Measurements from ENCODE around the gene RAB14. TPM values are rescaled to one million over a fixed set of nuclear protein-coding genes. Genes with fewer than 3 reads are reported as not detected.

RAB14 gene
- total RNA-seq, 2 donors from 2014 or later = 13.5 to 21.8 TPM

DNA sequence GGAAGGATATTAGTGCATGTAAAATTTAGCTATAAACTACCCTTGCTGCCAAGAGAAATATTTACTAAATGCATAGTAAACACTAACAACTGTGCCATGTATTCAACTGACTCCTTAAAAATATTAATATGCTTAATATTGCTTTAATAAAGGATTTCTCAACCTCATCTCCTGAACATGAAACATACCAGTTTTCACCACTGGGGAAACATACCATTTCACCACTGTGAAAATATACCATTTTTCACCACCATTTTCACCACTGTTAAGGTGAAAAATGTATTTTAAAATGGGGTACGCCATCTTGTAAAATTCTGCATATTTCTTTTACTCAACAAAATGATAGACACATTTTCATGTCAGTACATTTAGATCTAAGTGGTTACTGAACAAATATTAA is 4.5 kb downstream of the RAB14 start:
- intact Hi-C loops (cut with DNase I) = no loop called here
- Histone ChIP-seq H3K36me3 (replicated peaks in 1 of 2; ENCODE audit: insufficient read depth in 1 of 2, low read depth in 2 of 2) (no peaks in the 10 kb centered on the region), H3K4me1 (peaks cover 71% of the 10 kb centered on the region), H3K27ac (no peak overlapping the region), H3K9me3 (no peaks in the 10 kb centered on the region), H3K27me3 (no peaks in the 10 kb centered on the region), H3K4me3 (no peak overlapping the region)
- TF ChIP-seq, protein P1, sequence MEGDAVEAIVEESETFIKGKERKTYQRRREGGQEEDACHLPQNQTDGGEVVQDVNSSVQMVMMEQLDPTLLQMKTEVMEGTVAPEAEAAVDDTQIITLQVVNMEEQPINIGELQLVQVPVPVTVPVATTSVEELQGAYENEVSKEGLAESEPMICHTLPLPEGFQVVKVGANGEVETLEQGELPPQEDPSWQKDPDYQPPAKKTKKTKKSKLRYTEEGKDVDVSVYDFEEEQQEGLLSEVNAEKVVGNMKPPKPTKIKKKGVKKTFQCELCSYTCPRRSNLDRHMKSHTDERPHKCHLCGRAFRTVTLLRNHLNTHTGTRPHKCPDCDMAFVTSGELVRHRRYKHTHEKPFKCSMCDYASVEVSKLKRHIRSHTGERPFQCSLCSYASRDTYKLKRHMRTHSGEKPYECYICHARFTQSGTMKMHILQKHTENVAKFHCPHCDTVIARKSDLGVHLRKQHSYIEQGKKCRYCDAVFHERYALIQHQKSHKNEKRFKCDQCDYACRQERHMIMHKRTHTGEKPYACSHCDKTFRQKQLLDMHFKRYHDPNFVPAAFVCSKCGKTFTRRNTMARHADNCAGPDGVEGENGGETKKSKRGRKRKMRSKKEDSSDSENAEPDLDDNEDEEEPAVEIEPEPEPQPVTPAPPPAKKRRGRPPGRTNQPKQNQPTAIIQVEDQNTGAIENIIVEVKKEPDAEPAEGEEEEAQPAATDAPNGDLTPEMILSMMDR (IDR thresholded peaks at IDR 0.05) = no peak
- no peak for TF ChIP-seq POLR2A (IDR thresholded peaks at IDR 0.05)
- 90 to 92% methylated on average over 1 of the region's 1 CpG for WGBS, 2 donors
- DNase-seq (no peak), ATAC-seq (no peak)

DNA sequence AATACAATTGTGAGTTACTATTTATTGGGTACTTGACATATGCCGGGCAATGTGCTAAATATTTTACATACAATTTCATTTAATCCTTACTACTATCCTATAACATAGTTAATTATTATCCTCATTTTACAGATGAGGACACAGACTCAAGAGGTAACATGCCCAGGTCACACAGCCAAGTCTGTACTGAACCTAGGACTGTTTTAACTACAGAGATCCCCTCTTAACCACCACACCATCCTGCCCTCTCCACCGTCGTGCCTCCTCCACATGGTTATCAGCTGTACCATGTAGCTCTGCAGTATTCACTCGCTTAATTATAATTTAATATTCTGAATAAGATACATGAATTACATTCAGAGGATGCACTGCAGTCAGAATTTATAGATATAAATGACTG is 5.3 kb downstream of the RAB14 start:
- ATAC-seq (no peak), DNase-seq (no peak)
- TF ChIP-seq, protein P1 (IDR thresholded peaks at IDR 0.05) = no peak
- TF ChIP-seq POLR2A (IDR thresholded peaks at IDR 0.05) = no peak
- intact Hi-C loops (cut with DNase I) = no loop called here
- peaks cover 73% of the 10 kb centered on the region for H3K4me1 ChIP-seq
- H3K9me3 ChIP-seq = no peaks in the 10 kb centered on the region
- 27 to 31% methylated on average over 4 of the region's 4 CpGs for WGBS, 2 donors
- no peak overlapping the region for H3K4me3 ChIP-seq
- H3K36me3 ChIP-seq (replicated peaks in 1 of 2; ENCODE audit: insufficient read depth in 1 of 2, low read depth in 2 of 2) = no peaks in the 10 kb centered on the region
- no peak overlapping the region for H3K27ac ChIP-seq
- H3K27me3 ChIP-seq = no peaks in the 10 kb centered on the region

DNA sequence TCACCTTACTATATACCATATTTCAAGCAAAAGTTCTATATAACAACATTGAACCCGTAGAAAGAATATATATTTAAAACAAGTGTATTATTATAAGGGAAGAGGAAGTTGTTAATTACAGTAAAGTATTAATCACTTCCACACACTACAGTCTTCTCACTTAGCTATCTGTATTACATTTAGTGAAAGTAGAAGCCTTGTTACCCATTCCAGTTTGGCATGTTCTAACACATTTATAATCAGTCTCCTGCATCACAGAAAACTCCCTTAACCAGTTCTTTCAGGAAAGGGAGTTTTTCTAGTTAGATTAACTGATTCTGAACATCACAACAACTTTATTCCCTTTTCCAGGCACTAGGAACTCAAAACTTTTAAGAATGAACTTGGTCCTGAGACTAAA is 6.9 kb downstream of the RAB14 start:
- no peaks in the 10 kb centered on the region for H3K36me3 ChIP-seq (replicated peaks in 1 of 2; ENCODE audit: insufficient read depth in 1 of 2, low read depth in 2 of 2)
- no peak for DNase-seq
- intact Hi-C loops (cut with DNase I) = no loop called here
- WGBS, 2 donors = 6 to 10% methylated on average over 1 of the region's 1 CpG
- peak; percentile 50 for ATAC-seq
- peaks cover 72% of the 10 kb centered on the region for H3K4me1 ChIP-seq
- no peaks in the 10 kb centered on the region for H3K9me3 ChIP-seq
- no peak for TF ChIP-seq POLR2A (IDR thresholded peaks at IDR 0.05)
- TF ChIP-seq, protein P1 (IDR thresholded peaks at IDR 0.05) = no peak
- no peak overlapping the region for H3K4me3 ChIP-seq
- peak overlapping the region in 2 of 4 donors; percentile 6 to 65 for H3K27ac ChIP-seq
- H3K27me3 ChIP-seq = no peaks in the 10 kb centered on the region

DNA sequence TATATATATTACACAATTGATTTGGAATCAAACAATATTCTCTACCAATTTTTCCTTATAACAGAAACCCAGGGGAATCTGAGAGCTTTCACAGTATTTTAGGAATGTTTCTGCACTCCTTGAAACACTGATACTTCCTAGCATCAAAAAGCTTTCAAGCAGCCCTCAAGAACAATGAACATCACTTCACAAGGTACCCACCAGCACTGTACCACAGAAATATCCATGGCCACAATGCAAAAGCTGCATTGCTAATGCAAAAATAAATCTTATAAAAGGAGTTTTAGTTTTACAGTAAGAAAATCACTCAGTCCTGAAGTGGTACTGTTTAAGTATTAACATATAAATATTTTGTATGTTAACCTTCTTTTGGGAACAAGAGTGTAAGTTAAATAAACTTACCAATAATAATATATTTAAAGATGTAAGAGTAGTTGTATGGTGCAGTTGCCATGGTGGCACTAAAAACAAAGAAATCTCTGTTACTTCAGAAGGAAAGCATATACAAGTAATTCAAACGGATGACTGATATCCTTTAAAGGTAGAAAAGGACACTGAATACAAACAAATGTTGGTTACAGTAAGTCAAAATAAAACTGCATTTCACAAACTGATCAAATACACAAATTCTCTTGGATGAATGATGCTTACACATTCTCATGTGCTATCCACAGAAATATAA is 8.6 kb downstream of the RAB14 start:
- ATAC-seq = no peak
- H3K4me1 ChIP-seq = peaks cover 56% of the 10 kb centered on the region
- 0 to 24% methylated on average over 1 of the region's 1 CpG for WGBS, 2 donors
- no peaks in the 10 kb centered on the region for H3K36me3 ChIP-seq (replicated peaks in 1 of 2; ENCODE audit: insufficient read depth in 1 of 2, low read depth in 2 of 2)
- H3K27me3 ChIP-seq = no peaks in the 10 kb centered on the region
- intact Hi-C loops (cut with DNase I) = no loop called here
- H3K9me3 ChIP-seq = no peaks in the 10 kb centered on the region
- TF ChIP-seq POLR2A (IDR thresholded peaks at IDR 0.05) = no peak
- TF ChIP-seq, protein P1 (IDR thresholded peaks at IDR 0.05) = no peak
- H3K27ac ChIP-seq = no peak overlapping the region
- no peak for DNase-seq
- H3K4me3 ChIP-seq = no peak overlapping the region

DNA sequence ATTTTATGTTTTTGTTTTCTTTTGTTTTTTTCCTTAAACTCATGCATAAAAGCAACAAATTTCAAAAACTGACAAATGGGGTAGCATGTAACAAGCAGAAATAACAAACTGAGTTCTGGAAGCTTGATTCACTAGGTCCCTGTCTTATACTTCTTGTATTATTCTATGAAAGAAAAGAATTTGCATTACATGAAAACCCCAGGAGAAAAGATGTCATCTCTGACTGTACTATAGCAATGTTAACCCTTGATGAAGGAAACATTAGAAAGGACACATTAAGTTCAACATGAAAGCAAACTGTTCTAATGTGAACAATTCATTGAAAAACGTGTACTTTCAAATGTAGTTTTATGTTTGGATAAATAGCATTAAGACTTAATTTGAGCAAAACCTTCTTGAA is 9.2 kb downstream of the RAB14 start:
- Histone ChIP-seq H3K4me1 (peaks cover 56% of the 10 kb centered on the region), H3K4me3 (no peak overlapping the region), H3K36me3 (replicated peaks in 1 of 2; ENCODE audit: insufficient read depth in 1 of 2, low read depth in 2 of 2) (no peaks in the 10 kb centered on the region), H3K27ac (no peak overlapping the region), H3K27me3 (no peaks in the 10 kb centered on the region), H3K9me3 (no peaks in the 10 kb centered on the region)
- DNase-seq (no peak), ATAC-seq (no peak)
- no peak for TF ChIP-seq POLR2A (IDR thresholded peaks at IDR 0.05)
- TF ChIP-seq, protein P1 (IDR thresholded peaks at IDR 0.05) = no peak
- WGBS, 2 donors = 24 to 30% methylated on average over 1 of the region's 1 CpG
- intact Hi-C loops (cut with DNase I) = no loop called here

Data from body of pancreas (tissue), 4 donors.